PC-3 (cell line): ENCODE data around the gene USH2A. TPM values are rescaled to one million over a fixed set of nuclear protein-coding genes. Genes with fewer than 3 reads are reported as not detected.

Source experiments
- ATAC-seq: fragments of 200-7000 bp; cut with Tn5 transposase; 2 replicates; pipeline ENCODE4 v1.9.1; 2020; ENCODE audit warnings: mild to moderate bottlenecking, moderate library complexity
- BruUV-seq: library from RNA; stranded (reverse); fragments of 400-500 nt; replicated peaks from 2 replicates; lab custom pipeline; 2021; lab: Mats Ljungman, UMichigan
- CTCF ChIA-PET: fragments of 300-600 bp; sonication (Branson Sonifier 250); formaldehyde crosslinking; loops from one replicate; lab custom pipeline; 2022; ENCODE audit warnings: antibody characterized with exemption; lab: Charles Lee
- POLR2A ChIA-PET: fragments of 300-600 bp; sonication (Branson Sonifier 250); formaldehyde crosslinking; loops from one replicate; lab custom pipeline; 2022; ENCODE audit warnings: antibody characterized with exemption; ENCODE audit not compliant: unreplicated experiment; lab: Charles Lee
- DNase-seq: peaks from one replicate; pipeline ENCODE4 v3.0.0-alpha.2; 2015
- H2AFZ ChIP-seq: fragments of 300-600 bp; sonication (generic); 2 replicates; pipeline ENCODE4 v1.6.0; 2016; ENCODE audit warnings: antibody characterized with exemption, low read length
- H3F3A ChIP-seq: fragments of 300-600 bp; sonication (generic); one replicate; pipeline ENCODE4 v1.6.0; 2017; ENCODE audit warnings: antibody characterized with exemption, low read length, control low read depth, mild to moderate bottlenecking; ENCODE audit not compliant: unreplicated experiment
- H3K27ac ChIP-seq: fragments of 300-600 bp; sonication (generic); 2 replicates; pipeline ENCODE4 v1.5.1; 2016; ENCODE audit warnings: mild to moderate bottlenecking, low read length
- H3K27me3 ChIP-seq: fragments of 300-600 bp; sonication (generic); 2 replicates; pipeline ENCODE4 v1.6.1; 2016; ENCODE audit warnings: low read length, mixed read lengths
- H3K36me3 ChIP-seq: fragments of 300-600 bp; sonication (generic); 2 replicates; pipeline ENCODE4 v1.6.1; 2016; ENCODE audit warnings: low read depth, mixed run types, low read length, mixed read lengths
- H3K4me1 ChIP-seq: fragments of 300-600 bp; sonication (generic); 2 replicates; pipeline ENCODE4 v1.5.1; 2016; ENCODE audit warnings: low read length; ENCODE audit not compliant: insufficient read depth
- H3K4me2 ChIP-seq: fragments of 300-600 bp; sonication (generic); 2 replicates; pipeline ENCODE4 v1.6.0; 2016; ENCODE audit warnings: low read length
- H3K4me3 ChIP-seq: fragments of 300-600 bp; sonication (generic); 2 replicates; pipeline ENCODE4 v1.5.1; 2016; ENCODE audit warnings: mild to moderate bottlenecking, low read length, mixed read lengths
- H3K79me2 ChIP-seq: fragments of 300-600 bp; sonication (generic); 2 replicates; pipeline ENCODE4 v1.6.1; 2017; ENCODE audit warnings: low read length, mixed read lengths
- H3K9ac ChIP-seq: fragments of 300-600 bp; sonication (generic); 2 replicates; pipeline ENCODE4 v1.6.0; 2016; ENCODE audit warnings: mild to moderate bottlenecking, low read length
- H3K9me2 ChIP-seq: fragments of 300-600 bp; sonication (generic); replicated peaks from 2 replicates; pipeline ENCODE4 v1.6.1; 2016; ENCODE audit warnings: mixed run types, low read length, mixed read lengths
- H3K9me3 ChIP-seq: fragments of 300-600 bp; sonication (generic); 2 replicates; pipeline ENCODE4 v1.6.1; 2016; ENCODE audit warnings: low read length, mixed read lengths
- H4K20me1 ChIP-seq: fragments of 300-600 bp; sonication (generic); 2 replicates; pipeline ENCODE4 v1.6.1; 2016; ENCODE audit warnings: low read length, mixed read lengths
- CTCF ChIP-seq: fragments of 300-600 bp; sonication (generic); conservative IDR thresholded peaks from 2 replicates; pipeline ENCODE4 v1.5.1; 2017; ENCODE audit warnings: antibody characterized with exemption, low read depth, mild to moderate bottlenecking, low read length
- EZH2 ChIP-seq: fragments of 300-600 bp; sonication (generic); IDR thresholded peaks from one replicate; pipeline ENCODE4 v1.6.1; 2017; ENCODE audit warnings: antibody characterized with exemption, mild to moderate bottlenecking, low read length; ENCODE audit not compliant: unreplicated experiment
- EZH2phosphoT487 ChIP-seq: fragments of 300-600 bp; sonication (generic); IDR thresholded peaks from 2 replicates; pipeline ENCODE4 v1.6.1; 2018; ENCODE audit warnings: mild to moderate bottlenecking, antibody characterized with exemption, low read length, borderline replicate concordance
- intact Hi-C: fragments of 100-400 bp; cut with micrococcal nuclease; formaldehyde crosslinking; loops from 2 replicates; pipeline ENCODE4 v1.9.0; 2023
- total RNA-seq: library from RNA; depleted of rRNA; stranded (reverse); fragments of >200 nt; gene quantifications from 2 replicates; pipeline ENCODE4 v1.2.3, GENCODE V29; 2014

USH2A gene
- total RNA-seq, 1 experiment from 2014 or later: not detected

GRCh38 chr1:215825056-215825455 is 598.2 kb downstream of the USH2A start:
- no peak for TF ChIP-seq EZH2
- no peak for TF ChIP-seq EZH2phosphoT487
- no peak for TF ChIP-seq CTCF

DNA sequence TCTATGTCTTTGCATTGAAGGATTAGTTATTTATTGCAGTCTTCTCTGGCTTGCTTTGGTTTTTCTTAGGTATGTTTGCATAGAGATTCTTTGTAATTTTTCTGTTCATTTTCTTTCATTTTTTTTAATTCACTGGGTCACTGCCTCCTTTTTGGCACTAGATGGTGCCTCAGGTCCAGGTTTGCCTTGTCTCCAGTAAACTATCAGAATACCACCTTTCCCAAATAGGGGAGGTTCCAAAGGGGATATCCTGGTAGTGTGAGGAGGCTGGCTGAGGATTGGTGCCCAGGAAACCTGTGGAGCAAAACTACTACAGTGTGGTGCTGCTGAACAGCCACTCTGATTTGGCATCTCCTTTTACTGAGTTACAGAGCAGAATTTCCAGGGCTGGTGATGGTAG is 599.0 kb downstream of the USH2A start:
- no peaks in the 10 kb centered on the region for H3K79me2 ChIP-seq
- H3F3A ChIP-seq: no peaks in the 10 kb centered on the region
- H3K4me2 ChIP-seq: no peak overlapping the region
- ATAC-seq (peak; percentile 81), DNase-seq (peak; percentile 59)
- intact Hi-C loops: loop anchor here (1.0 to 5.0 kb wide), 7 partner anchors 119 to 918 kb away; no protein-coding TSS in a partner anchor
- H3K4me3 ChIP-seq: no peak overlapping the region
- no peak for TF ChIP-seq EZH2
- peak; percentile 97 for TF ChIP-seq CTCF
- H3K27me3 ChIP-seq: peaks cover 22% of the 10 kb centered on the region
- H3K9me3 ChIP-seq: no peaks in the 10 kb centered on the region
- H3K27ac ChIP-seq: no peak overlapping the region
- BruUV-seq: no TSS peak
- H3K36me3 ChIP-seq: no peaks in the 10 kb centered on the region
- H3K4me1 ChIP-seq: no peaks in the 10 kb centered on the region
- H3K9ac ChIP-seq: no peak overlapping the region
- H4K20me1 ChIP-seq: no peaks in the 10 kb centered on the region
- ChIA-PET CTCF (no interaction called here), POLR2A (no interaction called here)
- no peak overlapping the region for H2AFZ ChIP-seq
- no peaks in the 10 kb centered on the region for H3K9me2 ChIP-seq

More at GRCh38 chr1:215825056-215825455, 598.2 kb downstream of the USH2A start:
- ATAC-seq (no peak), DNase-seq (no peak)
- Histone ChIP-seq H3K4me2 (no peak overlapping the region), H3K9ac (no peak overlapping the region), H3F3A (no peaks in the 10 kb centered on the region), H2AFZ (no peak overlapping the region), H3K27ac (no peak overlapping the region), H3K9me2 (no peaks in the 10 kb centered on the region), H3K9me3 (no peaks in the 10 kb centered on the region), H3K4me1 (no peaks in the 10 kb centered on the region), H4K20me1 (no peaks in the 10 kb centered on the region), H3K79me2 (no peaks in the 10 kb centered on the region), H3K4me3 (no peak overlapping the region), H3K36me3 (no peaks in the 10 kb centered on the region), H3K27me3 (peaks cover 17% of the 10 kb centered on the region; the same call in 1 of the 2 replicates)
- intact Hi-C loops: loop anchor here (2.0 kb wide), 2 partner anchors 140 to 142 kb away; no protein-coding TSS in a partner anchor
- ChIA-PET CTCF (no interaction called here), POLR2A (no interaction called here)
- no TSS peak for BruUV-seq

DNA sequence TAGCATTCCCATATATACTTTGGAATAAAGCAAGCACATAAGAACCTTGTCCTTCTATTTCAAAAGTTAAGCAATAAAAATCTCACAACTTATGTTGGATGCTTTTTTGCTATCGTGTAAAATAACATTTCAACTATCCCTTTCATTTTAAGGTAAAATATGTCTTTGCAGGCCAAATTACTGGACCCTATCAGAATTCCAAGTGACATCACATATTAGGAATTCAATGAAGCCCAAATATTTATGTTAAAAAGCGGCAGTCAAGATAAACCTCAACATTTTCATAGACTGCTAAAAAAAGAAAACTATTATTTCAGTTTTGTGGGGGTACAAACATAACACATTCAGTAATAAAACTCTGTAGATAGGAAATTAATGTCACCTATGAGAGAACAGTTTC is 604.1 kb downstream of the USH2A start:
- ATAC-seq: no peak
- TF ChIP-seq EZH2 (no peak), CTCF (no peak)
- no peaks in the 10 kb centered on the region for H4K20me1 ChIP-seq
- no peaks in the 10 kb centered on the region for H3K36me3 ChIP-seq
- H3K4me1 ChIP-seq: no peaks in the 10 kb centered on the region
- no peak overlapping the region for H3K4me2 ChIP-seq
- H3F3A ChIP-seq: no peaks in the 10 kb centered on the region
- no peak overlapping the region for H3K4me3 ChIP-seq
- no peak overlapping the region for H3K9ac ChIP-seq
- H3K9me3 ChIP-seq: no peaks in the 10 kb centered on the region
- intact Hi-C loops: no loop called here
- no peaks in the 10 kb centered on the region for H3K9me2 ChIP-seq
- POLR2A ChIA-PET: no interaction called here
- no peak for DNase-seq
- no peaks in the 10 kb centered on the region for H3K79me2 ChIP-seq
- no peak overlapping the region for H3K27ac ChIP-seq
- CTCF ChIA-PET: no interaction called here
- no TSS peak for BruUV-seq
- H2AFZ ChIP-seq: no peak overlapping the region
- H3K27me3 ChIP-seq: peaks cover 27% of the 10 kb centered on the region; the same call in 1 of the 2 replicates
